Activated T-helper 1 cell treated with anti-CD3 and anti-CD28 coated beads, Interleukin-12 subunit alpha, Interleukin-12 subunit beta, Interleukin-2, Interleukin-4 antibody, amounts not matched to agents 30 ng/mL and 10 ng/mL and 1 ng/mL, durations not matched to agents 14 hours and 24 hours and 36 hours (primary cell): ENCODE data around the gene PPP1R15B. TPM values are rescaled to one million over a fixed set of nuclear protein-coding genes. Genes with fewer than 3 reads are reported as not detected.

Experiments
- DNase-seq: peaks from one replicate; pipeline ENCODE4 v3.0.0; 2021; ENCODE audit warnings: low spot score
- H3K27ac Mint-ChIP-seq: one replicate; pipeline ENCODE4 v1.8.0; 2021; ENCODE audit warnings: mild to moderate bottlenecking, mixed read lengths
- H3K27me3 Mint-ChIP-seq: one replicate; pipeline ENCODE4 v1.8.0; 2022; ENCODE audit warnings: mild to moderate bottlenecking, moderate library complexity, mixed read lengths; ENCODE audit not compliant: insufficient read depth
- H3K36me3 Mint-ChIP-seq: one replicate; pipeline ENCODE4 v1.8.0; 2021; ENCODE audit warnings: low read depth, mixed read lengths
- H3K4me1 Mint-ChIP-seq: one replicate; pipeline ENCODE4 v1.8.0; 2021; ENCODE audit warnings: low read depth, mixed read lengths
- H3K4me3 Mint-ChIP-seq: one replicate; pipeline ENCODE4 v1.8.0; 2021; ENCODE audit warnings: mild to moderate bottlenecking, moderate library complexity, mixed read lengths
- H3K9me3 Mint-ChIP-seq: one replicate; pipeline ENCODE4 v1.8.0; 2021; ENCODE audit warnings: mixed read lengths
- intact Hi-C: fragments of 100-400 bp; cut with micrococcal nuclease; formaldehyde crosslinking; loops from one replicate; pipeline ENCODE4 v1.15.1; 2024
- total RNA-seq: library from RNA; stranded (reverse); gene quantifications from 2 replicates; pipeline ENCODE4 v1.2.3, GENCODE V29; 2022

Gene PPP1R15B
- total RNA-seq, 1 donor from 2014 or later = 76.2 TPM

GRCh38 chr1:204398197-204399125 is 13.2 kb downstream of the PPP1R15B start:
- intact Hi-C loops = loop anchor here (1.0 to 5.0 kb wide), 3 partner anchors 35 to 536 kb away; partner anchors contain the start of gene SNRPE
- H3K4me1 Mint-ChIP-seq = peaks cover 8% of the 10 kb centered on the region

GRCh38 chr1:204396015-204396583 is 15.5 kb downstream of the PPP1R15B start:
- peaks cover 39% of the 10 kb centered on the region for H3K36me3 Mint-ChIP-seq
- intact Hi-C loops = loop anchor here (5.0 kb wide), 1 partner anchor 534 kb away; the partner anchor contains the start of gene SNRPE
- no peak overlapping the region for H3K4me3 Mint-ChIP-seq
- no peak for DNase-seq
- peaks cover 4% of the 10 kb centered on the region for H3K4me1 Mint-ChIP-seq
- H3K27ac Mint-ChIP-seq = no peak overlapping the region
- no peaks in the 10 kb centered on the region for H3K27me3 Mint-ChIP-seq
- no peaks in the 10 kb centered on the region for H3K9me3 Mint-ChIP-seq

More at GRCh38 chr1:204398197-204399125, 13.2 kb downstream of the PPP1R15B start:
- peak overlapping the region; percentile 50 for H3K27ac Mint-ChIP-seq
- no peaks in the 10 kb centered on the region for H3K9me3 Mint-ChIP-seq
- peaks cover 48% of the 10 kb centered on the region for H3K36me3 Mint-ChIP-seq
- H3K27me3 Mint-ChIP-seq = no peaks in the 10 kb centered on the region
- DNase-seq = peak; percentile 30
- H3K4me3 Mint-ChIP-seq = no peak overlapping the region

GRCh38 chr1:204391629-204392028 is 20.0 kb downstream of the PPP1R15B start:
- Mint-ChIP-seq H3K4me1 (no peaks in the 10 kb centered on the region), H3K9me3 (no peaks in the 10 kb centered on the region), H3K27ac (no peak overlapping the region), H3K36me3 (peaks cover 15% of the 10 kb centered on the region), H3K4me3 (no peak overlapping the region), H3K27me3 (no peaks in the 10 kb centered on the region)
- DNase-seq = no peak
- intact Hi-C loops = no loop called here

- Mint-ChIP-seq H3K36me3 (peaks cover 14% of the 10 kb centered on the region), H3K9me3 (no peaks in the 10 kb centered on the region), H3K27me3 (no peaks in the 10 kb centered on the region), H3K27ac (no peak overlapping the region), H3K4me3 (no peak overlapping the region), H3K4me1 (no peaks in the 10 kb centered on the region)
- intact Hi-C loops = no loop called here
- DNase-seq = no peak
Observed at GRCh38 chr1:204390751-204391466, 20.7 kb downstream of the PPP1R15B start.

DNA sequence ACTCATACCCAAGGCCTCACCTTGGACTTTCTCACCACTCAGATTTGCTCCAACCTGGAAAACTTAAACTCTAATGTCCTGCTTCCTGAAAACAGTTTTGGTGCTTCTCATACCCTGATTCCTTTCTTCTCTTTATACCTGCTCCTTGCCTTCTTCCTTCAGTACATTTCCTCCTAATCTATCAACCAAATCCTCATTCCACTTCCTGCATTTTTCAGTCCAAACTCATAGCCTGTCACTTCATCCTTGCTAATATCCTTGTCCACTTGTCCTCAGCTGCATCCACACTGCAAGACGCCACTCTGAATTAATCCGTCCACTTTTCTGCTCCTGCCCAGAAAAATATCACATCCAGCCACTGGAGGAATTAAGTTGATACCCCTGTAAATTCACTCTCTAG is 25.9 kb downstream of the PPP1R15B start:
- DNase-seq = no peak
- intact Hi-C loops = no loop called here
- Mint-ChIP-seq H3K4me3 (no peak overlapping the region), H3K27ac (no peak overlapping the region), H3K27me3 (peaks cover 1% of the 10 kb centered on the region), H3K36me3 (no peaks in the 10 kb centered on the region), H3K9me3 (no peaks in the 10 kb centered on the region), H3K4me1 (no peaks in the 10 kb centered on the region)

DNA sequence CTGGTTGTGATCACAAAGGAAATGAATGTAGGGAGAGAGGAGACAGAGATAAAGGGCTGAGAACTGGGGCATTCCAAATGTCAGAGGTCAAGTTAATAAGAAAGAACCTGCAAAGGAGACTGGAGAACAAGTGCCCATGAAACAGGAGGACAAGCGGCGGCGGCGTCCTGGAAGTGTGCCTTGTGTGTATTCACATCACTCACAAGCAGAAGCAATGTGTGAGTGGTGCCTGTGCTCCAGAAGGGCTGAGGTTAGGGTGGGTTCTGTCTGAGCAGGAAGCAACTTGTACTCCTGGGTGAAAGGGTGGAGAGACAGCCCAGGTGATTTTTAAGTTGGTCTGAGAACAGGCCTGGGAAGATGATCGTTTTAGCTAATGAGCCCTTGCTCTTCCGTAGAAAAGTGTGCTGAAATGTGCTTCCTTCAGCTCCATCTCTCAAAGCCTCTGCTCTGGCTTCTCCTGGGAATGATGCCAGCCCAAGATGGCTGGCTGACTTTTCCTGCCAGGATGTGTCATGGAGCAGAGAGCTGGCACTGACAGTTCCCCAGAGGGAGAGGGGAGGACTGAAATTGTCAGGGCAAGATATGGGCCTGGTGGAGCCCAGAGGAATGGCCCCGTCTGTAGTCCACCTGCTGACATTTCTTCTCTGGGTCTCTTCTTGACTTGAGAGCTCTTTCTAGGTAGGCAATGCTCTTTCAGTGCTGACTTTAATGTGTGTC is 26.8 kb downstream of the PPP1R15B start:
- Mint-ChIP-seq H3K4me3 (no peak overlapping the region), H3K27ac (no peak overlapping the region), H3K4me1 (no peaks in the 10 kb centered on the region), H3K9me3 (no peaks in the 10 kb centered on the region), H3K27me3 (peaks cover 11% of the 10 kb centered on the region), H3K36me3 (no peaks in the 10 kb centered on the region)
- intact Hi-C loops = no loop called here
- DNase-seq = no peak

GRCh38 chr1:204383163-204383904 is 28.3 kb downstream of the PPP1R15B start:
- H3K4me1 Mint-ChIP-seq = peaks cover 2% of the 10 kb centered on the region
- H3K27me3 Mint-ChIP-seq = peaks cover 23% of the 10 kb centered on the region
- no peak overlapping the region for H3K27ac Mint-ChIP-seq
- H3K9me3 Mint-ChIP-seq = no peaks in the 10 kb centered on the region
- DNase-seq = no peak
- intact Hi-C loops = no loop called here
- H3K4me3 Mint-ChIP-seq = no peak overlapping the region
- H3K36me3 Mint-ChIP-seq = no peaks in the 10 kb centered on the region

DNA sequence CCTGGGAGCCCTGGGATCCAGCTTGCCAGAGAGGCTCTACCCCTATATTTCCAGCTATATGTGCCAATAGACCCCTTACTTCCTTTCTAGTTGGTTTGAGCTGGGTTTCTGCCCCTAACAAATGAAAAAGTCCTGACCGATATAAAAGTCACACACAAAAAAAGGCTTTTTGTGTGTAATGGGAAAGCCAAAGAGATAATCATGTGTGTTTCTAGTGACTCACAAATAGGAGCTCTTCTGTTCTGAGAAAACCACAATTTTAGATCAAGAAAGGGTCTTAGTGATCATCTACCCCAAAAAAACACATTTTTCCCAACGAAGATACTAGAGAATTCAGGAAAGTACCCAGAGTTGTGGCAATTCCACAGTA is 28.9 kb downstream of the PPP1R15B start:
- H3K4me1 Mint-ChIP-seq = peaks cover 8% of the 10 kb centered on the region
- H3K27ac Mint-ChIP-seq = no peak overlapping the region
- DNase-seq = no peak
- H3K9me3 Mint-ChIP-seq = no peaks in the 10 kb centered on the region
- H3K4me3 Mint-ChIP-seq = no peak overlapping the region
- no peaks in the 10 kb centered on the region for H3K36me3 Mint-ChIP-seq
- H3K27me3 Mint-ChIP-seq = peaks cover 30% of the 10 kb centered on the region
- intact Hi-C loops = no loop called here

GRCh38 chr1:204380293-204380831 is 31.3 kb downstream of the PPP1R15B start:
- Mint-ChIP-seq H3K4me3 (no peak overlapping the region), H3K9me3 (no peaks in the 10 kb centered on the region), H3K27ac (no peak overlapping the region), H3K36me3 (no peaks in the 10 kb centered on the region), H3K4me1 (peaks cover 8% of the 10 kb centered on the region), H3K27me3 (peaks cover 39% of the 10 kb centered on the region)
- intact Hi-C loops = no loop called here
- DNase-seq = no peak

GRCh38 chr1:204377800-204378668 is 33.6 kb downstream of the PPP1R15B start:
- no peaks in the 10 kb centered on the region for H3K9me3 Mint-ChIP-seq
- H3K4me3 Mint-ChIP-seq = peak overlapping the region; percentile 82
- intact Hi-C loops = loop anchor here (1.0 to 2.0 kb wide), 2 partner anchors 14 to 31 kb away; no protein-coding TSS in a partner anchor
- H3K27ac Mint-ChIP-seq = no peak overlapping the region
- H3K27me3 Mint-ChIP-seq = peaks cover 39% of the 10 kb centered on the region
- H3K4me1 Mint-ChIP-seq = peaks cover 8% of the 10 kb centered on the region
- DNase-seq = peak; percentile 25
- H3K36me3 Mint-ChIP-seq = no peaks in the 10 kb centered on the region
